H1 (cell line): ENCODE results near the gene AGAP1. TPM values are rescaled to one million over a fixed set of nuclear protein-coding genes. Genes with fewer than 3 reads are reported as not detected.

Experiments used
- CTCF ChIA-PET: fragments of 300-600 bp; sonication (Branson Sonifier 250); formaldehyde crosslinking; loops from one replicate; lab custom pipeline; 2021; ENCODE audit not compliant: partially characterized antibody; lab: Charles Lee
- POLR2A ChIA-PET: fragments of 300-600 bp; sonication (Branson Sonifier 250); formaldehyde crosslinking; loops from one replicate; lab custom pipeline; 2021; ENCODE audit warnings: inconsistent platforms; ENCODE audit not compliant: partially characterized antibody; lab: Charles Lee
- DNase-seq, 2 experiments: peaks; one replicate each; pipeline versions ENCODE4 v3.0.0 to v3.0.0-alpha.2; 2010 to 2022; ENCODE audit warnings: low spot score in 2 of 2, low read depth in 1 of 2, mixed read lengths in 1 of 2
- FAIRE-seq: peaks from 2 replicates; lab custom pipeline; 2011; peaks lifted over from hg19 to GRCh38; lab: Jason Lieb, UNC
- H2AFZ ChIP-seq: 2 replicates; pipeline ENCODE4 v1.8.1; 2012; ENCODE audit warnings: low read length, inconsistent platforms
- H2AK5ac ChIP-seq: 2 replicates; pipeline ENCODE4 v1.6.1; 2013; ENCODE audit warnings: low read depth, low read length
- H2BK120ac ChIP-seq: replicated peaks from 2 replicates; pipeline ENCODE3; 2013; ENCODE audit warnings: low read depth, low read length, inconsistent platforms
- H2BK12ac ChIP-seq: 2 replicates; pipeline ENCODE4 v1.6.1; 2013; ENCODE audit warnings: low read depth, low read length
- H2BK15ac ChIP-seq: 2 replicates; pipeline ENCODE4 v1.6.1; 2013; ENCODE audit warnings: low read length
- H2BK20ac ChIP-seq: 2 replicates; pipeline ENCODE4 v1.6.1; 2013; ENCODE audit warnings: low read length
- H2BK5ac ChIP-seq: 2 replicates; pipeline ENCODE4 v1.6.1; 2013; ENCODE audit warnings: low read depth, low read length
- H3K14ac ChIP-seq: 2 replicates; pipeline ENCODE4 v1.6.1; 2013; ENCODE audit warnings: inconsistent platforms; ENCODE audit not compliant: insufficient read length
- H3K18ac ChIP-seq: 2 replicates; pipeline ENCODE4 v1.6.1; 2013; ENCODE audit warnings: low read length; ENCODE audit errors: extremely low read depth
- H3K23ac ChIP-seq: 2 replicates; pipeline ENCODE4 v1.6.1; 2013; ENCODE audit warnings: inconsistent platforms; ENCODE audit not compliant: insufficient read length
- H3K23me2 ChIP-seq: 2 replicates; pipeline ENCODE4 v1.6.1; 2013; ENCODE audit warnings: low read depth, low read length
- H3K27ac ChIP-seq: 2 replicates; pipeline ENCODE4 v1.6.1; 2011; ENCODE audit warnings: low read depth, low read length, inconsistent platforms
- H3K27me3 ChIP-seq, 4 experiments: replicated peaks in 1 of 4; 1 replicate in 1 of 4; 2 replicates in 3 of 4; pipeline versions ENCODE4 v1.6.1 to v1.8.1; 2011 to 2013; ENCODE audit warnings: low read length in 3 of 4, mild to moderate bottlenecking in 3 of 4, inconsistent platforms in 2 of 4, mixed read lengths in 2 of 4, moderate library complexity in 1 of 4; ENCODE audit not compliant: control insufficient read depth in 3 of 4, insufficient read depth in 3 of 4; ENCODE audit errors: extremely low read depth in 1 of 4
- H3K36me3 ChIP-seq, 4 experiments: 2 replicates each; pipeline versions ENCODE4 v1.6.1 to v1.8.1; 2011 to 2013; ENCODE audit warnings: mild to moderate bottlenecking in 4 of 4, low read length in 3 of 4, moderate library complexity in 2 of 4, control low read depth in 1 of 4, inconsistent platforms in 1 of 4; ENCODE audit not compliant: insufficient read depth in 4 of 4, control insufficient read depth in 2 of 4
- H3K4ac ChIP-seq: replicated peaks from 2 replicates; pipeline ENCODE3; 2013; ENCODE audit warnings: low read length, low read depth, mixed read lengths, inconsistent platforms; ENCODE audit not compliant: insufficient read length
- H3K4me1 ChIP-seq, 4 experiments: replicated peaks in 1 of 4; 1 replicate in 1 of 4; 2 replicates in 3 of 4; pipeline versions ENCODE4 v1.6.1 to v1.8.1; 2011 to 2013; ENCODE audit warnings: low read length in 3 of 4, inconsistent platforms in 2 of 4, mixed read lengths in 1 of 4; ENCODE audit not compliant: insufficient read depth in 4 of 4, control insufficient read depth in 3 of 4
- H3K4me2 ChIP-seq, 2 experiments: 2 replicates each; pipeline versions ENCODE4 v1.6.1 to v1.8.1; 2011 to 2013; ENCODE audit warnings: low read depth in 2 of 2, low read length in 2 of 2, control low read depth in 1 of 2, inconsistent platforms in 1 of 2, mild to moderate bottlenecking in 1 of 2; ENCODE audit not compliant: insufficient read depth in 1 of 2
- H3K4me3 ChIP-seq, 4 experiments: fragments of 200-600, 300-600 bp in 1 of 4; sonication (generic), shearing (Covaris generic), sonication (Bioruptor Twin) in 1 of 4; 2 replicates each; pipeline versions ENCODE4 v1.5.1 to v1.8.1; 2011 to 2016; ENCODE audit warnings: low read length in 4 of 4, low read depth in 3 of 4, control low read depth in 2 of 4, inconsistent platforms in 2 of 4, mild to moderate bottlenecking in 2 of 4, mixed read lengths in 1 of 4, moderate library complexity in 1 of 4; ENCODE audit not compliant: insufficient read depth in 2 of 4; ENCODE audit errors: extremely low read depth in 1 of 4
- H3K56ac ChIP-seq: replicated peaks from 2 replicates; pipeline ENCODE3; 2013; ENCODE audit warnings: low read depth, mild to moderate bottlenecking, mixed read lengths, low read length, inconsistent platforms; ENCODE audit not compliant: insufficient read length
- H3K79me1 ChIP-seq: 2 replicates; pipeline ENCODE4 v1.6.1; 2013; ENCODE audit warnings: low read depth, low read length, control low read depth
- H3K79me2 ChIP-seq, 2 experiments: 2 replicates each; pipeline versions ENCODE4 v1.6.1 to v1.8.1; 2012 to 2013; ENCODE audit warnings: low read length in 2 of 2, mild to moderate bottlenecking in 2 of 2, inconsistent platforms in 1 of 2; ENCODE audit not compliant: insufficient read depth in 2 of 2, control insufficient read depth in 1 of 2
- H3K9ac ChIP-seq, 4 experiments: replicated peaks in 1 of 4; 1 replicate in 1 of 4; 2 replicates in 3 of 4; pipeline versions ENCODE4 v1.6.1 to v1.8.1; 2011 to 2013; ENCODE audit warnings: low read depth in 3 of 4, low read length in 3 of 4, control low read depth in 2 of 4, mild to moderate bottlenecking in 2 of 4, moderate library complexity in 2 of 4, inconsistent platforms in 1 of 4; ENCODE audit errors: extremely low read depth in 1 of 4
- H3K9me3 ChIP-seq, 2 experiments: 2 replicates each; pipeline versions ENCODE4 v1.6.1 to v1.8.1; 2012 to 2013; ENCODE audit warnings: mild to moderate bottlenecking in 2 of 2, moderate library complexity in 2 of 2, control low read depth in 1 of 2, inconsistent platforms in 1 of 2, low read depth in 1 of 2, low read length in 1 of 2, mixed read lengths in 1 of 2; ENCODE audit not compliant: insufficient read depth in 2 of 2
- H4K20me1 ChIP-seq, 2 experiments: replicated peaks in 1 of 2; 2 replicates each; pipeline versions ENCODE3 to v1.8.1; 2011 to 2013; ENCODE audit warnings: inconsistent platforms in 2 of 2, low read length in 2 of 2, mild to moderate bottlenecking in 1 of 2; ENCODE audit not compliant: insufficient read depth in 2 of 2, control insufficient read depth in 1 of 2
- H4K5ac ChIP-seq: 2 replicates; pipeline ENCODE4 v1.6.1; 2013; ENCODE audit warnings: low read length, low read depth, mixed read lengths, inconsistent platforms; ENCODE audit not compliant: insufficient read length
- H4K8ac ChIP-seq: 2 replicates; pipeline ENCODE4 v1.8.0; 2013; ENCODE audit warnings: mild to moderate bottlenecking, moderate library complexity, low read length, inconsistent platforms; ENCODE audit not compliant: insufficient read depth; ENCODE audit errors: extremely low read depth
- H4K91ac ChIP-seq: replicated peaks from 2 replicates; pipeline ENCODE3; 2013; ENCODE audit warnings: low read length, mixed read lengths, inconsistent platforms; ENCODE audit not compliant: insufficient read length
- ASH2L ChIP-seq: fragments of 200-600, 300-600 bp; sonication (generic); IDR thresholded peaks from one replicate; pipeline ENCODE4 v1.7.1; 2017; ENCODE audit warnings: low read length
- KDM5A ChIP-seq: fragments of 200-600 bp; IDR thresholded peaks from 2 replicates; pipeline ENCODE4 v1.7.1; 2012; ENCODE audit warnings: mild to moderate bottlenecking, low read length, inconsistent platforms, mixed read lengths
- MAFK ChIP-seq: IDR thresholded peaks from 2 replicates; pipeline ENCODE4 v1.6.1; 2012; ENCODE audit warnings: low read depth, mild to moderate bottlenecking, improper control_type of control experiment, low read length
- POU5F1 ChIP-seq: IDR thresholded peaks from 2 replicates; pipeline ENCODE4 v1.6.1; 2011; ENCODE audit warnings: low read depth, mild to moderate bottlenecking, low read length, moderate library complexity
- WGBS, 2 experiments: shearing (Covaris generic) in 1 of 2; methylation state at CpG; one replicate each; pipeline versions ENCODE4 v1.1.6 to v1.1.7; 2013 to 2015; ENCODE audit warnings: low lambda C conversion rate in 2 of 2, mixed read lengths in 2 of 2, inconsistent platforms in 1 of 2, low coverage in 1 of 2, missing lambda C conversion rate in 1 of 2; ENCODE audit not compliant: insufficient replicate concordance in 2 of 2, insufficient coverage in 1 of 2, insufficient read length in 1 of 2; ENCODE audit errors: extremely low coverage in 1 of 2, missing lambda C conversion rate in 1 of 2; 5-methylcytosine and 5-hydroxymethylcytosine counted together
- polyA plus RNA-seq, 7 experiments: library from polyadenylated mRNA; depleted of rRNA in 3 of 7; stranded (reverse) in 5 of 7; unstranded in 2 of 7; fragments of >200 nt in 5 of 7; fragments of 200-250 nt in 2 of 7; gene quantifications; 1 replicate in 5 of 7; 2 replicates in 1 of 7; 4 replicates in 1 of 7; pipeline versions ENCODE4 v1.2.1 to v1.2.3, GENCODE V29; 2011 to 2013; ENCODE audit warnings: missing spikeins in 2 of 7, mixed read lengths in 2 of 7
- total RNA-seq: library from RNA; stranded (reverse); fragmentation: NEBNext Ultra II Directional; extraction: Animal tissue kit (Norgen Biotek cat#: 25700); gene quantifications from 2 replicates; pipeline ENCODE4 v1.2.1, GENCODE V29; 2021

AGAP1 gene
- total and polyA plus RNA-seq, 2 of the 8 experiments (the other 6 are each of a cell fraction or from before 2014, with no cell fraction given) = 18.1 to 39.4 TPM

DNA sequence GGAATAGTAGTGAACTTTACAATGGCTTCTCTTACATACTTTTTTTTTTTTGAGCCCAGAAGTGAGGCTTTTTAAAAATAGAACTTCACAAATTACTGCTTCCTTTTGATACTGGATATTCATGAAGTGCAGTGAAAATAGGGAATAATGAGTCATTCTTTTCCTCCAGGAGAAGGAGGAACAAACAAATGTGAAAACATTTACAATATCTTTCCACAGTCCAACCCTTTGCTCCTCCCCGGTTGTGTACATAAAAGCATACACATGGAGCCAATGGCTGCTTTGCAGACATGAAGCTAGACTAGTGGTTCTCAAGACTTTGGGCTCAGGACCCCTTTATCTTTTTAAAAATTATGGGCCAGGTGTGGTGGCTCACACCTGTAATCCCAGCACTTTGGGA lies 407.4 kb downstream of the AGAP1 start:
- Histone ChIP-seq H2AK5ac (no peak overlapping the region), H2AFZ (no peak overlapping the region), H3K27me3 (no peaks in the 10 kb centered on the region; a peak in 1 of 7 replicates), H3K9ac (no peak overlapping the region), H4K8ac (no peak overlapping the region), H4K20me1 (peaks cover 0 to 2% of the 10 kb centered on the region in 2 experiments), H2BK20ac (no peak overlapping the region), H3K18ac (no peak overlapping the region), H3K23me2 (no peaks in the 10 kb centered on the region), H2BK15ac (no peak overlapping the region), H2BK120ac (no peak overlapping the region), H4K91ac (no peak overlapping the region), H3K4me1 (peaks cover 2 to 7% (median 4%) of the 10 kb centered on the region in 4 experiments; a peak in 5 of 7 replicates), H3K27ac (no peak overlapping the region), H3K14ac (no peak overlapping the region), H3K79me2 (no peaks in the 10 kb centered on the region), H3K4me3 (no peak overlapping the region), H3K4me2 (no peak overlapping the region), H3K56ac (no peak overlapping the region), H3K79me1 (no peaks in the 10 kb centered on the region), H3K4ac (no peak overlapping the region), H2BK12ac (no peak overlapping the region), H3K23ac (no peak overlapping the region), H3K9me3 (no peaks in the 10 kb centered on the region), H2BK5ac (no peak overlapping the region), H4K5ac (no peak overlapping the region), H3K36me3 (no peaks in the 10 kb centered on the region)
- 76% methylated on average over 1 of the region's 1 CpG; no CpG with 5 or more reads in 1 of the 2 experiments for WGBS, 2 experiments
- DNase-seq (no peak), FAIRE-seq (no peak)
- ChIA-PET POLR2A (no interaction called here), CTCF (interaction anchor here (0.7 kb wide), 1 partner anchor 12 kb away, joined by 3 read pairs; no protein-coding TSS in a partner anchor)
- TF ChIP-seq ASH2L = no peak
- TF ChIP-seq MAFK = no peak
- TF ChIP-seq KDM5A = no peak
- no peak for TF ChIP-seq POU5F1
